K562 (cell line): ENCODE data around the gene FOSL1. TPM values are rescaled to one million over a fixed set of nuclear protein-coding genes. Genes with fewer than 3 reads are reported as not detected.
A peak's percentile ranks its signal among the peaks of the same experiment; 100 is the strongest.

Experiments
- BHLHE40 ChIP-seq: IDR thresholded peaks from 2 replicates; pipeline ENCODE4 v1.6.1; 2011; ENCODE audit warnings: low read length, improper control_type of control experiment
- CBFA2T3 ChIP-seq: fragments of 450-650 bp; IDR thresholded peaks from 2 replicates; pipeline ENCODE4 v1.6.1; 2017
- CXXC5 ChIP-seq: fragments of 250-450 bp; sonication (Bioruptor Pico); IDR thresholded peaks from 2 replicates; pipeline ENCODE4 v1.8.0; 2022; ENCODE audit warnings: inconsistent platforms, mild to moderate bottlenecking, moderate library complexity
- HMGN3 ChIP-seq: IDR thresholded peaks from 2 replicates; pipeline ENCODE4 v1.6.1; 2011; ENCODE audit warnings: borderline replicate concordance, low read depth, mild to moderate bottlenecking, mixed read lengths, low read length; ENCODE audit not compliant: insufficient read length; ENCODE audit errors: extremely low read depth
- IFI16 ChIP-seq: fragments of 250-450 bp; sonication (Bioruptor Pico); IDR thresholded peaks from 2 replicates; pipeline ENCODE4 v2.1.2; 2022; ENCODE audit warnings: mild to moderate bottlenecking, inconsistent platforms
- JUN ChIP-seq, 2 experiments: sonication (generic) in 1 of 2; formaldehyde crosslinking in 1 of 2; IDR thresholded peaks; 2 replicates each; pipeline versions ENCODE4 v1.6.1 to v1.8.0; 2012 to 2022; ENCODE audit warnings: borderline replicate concordance in 2 of 2, mild to moderate bottlenecking in 2 of 2, improper control_type of control experiment in 1 of 2, low read depth in 1 of 2, low read length in 1 of 2, missing genetic modification reagents in 1 of 2
- OTX1 ChIP-seq: fragments of 450-650 bp; formaldehyde crosslinking; IDR thresholded peaks from 2 replicates; pipeline ENCODE4 v1.4.0; 2022; ENCODE audit warnings: mild to moderate bottlenecking
- POLR2AphosphoS2 ChIP-seq: IDR thresholded peaks from 2 replicates; pipeline ENCODE4 v1.6.1; 2012; ENCODE audit warnings: low read length, improper control_type of control experiment
- TRIM24 ChIP-seq, 2 experiments: fragments of 450-650 bp; IDR thresholded peaks; 2 replicates each; pipeline ENCODE4 v1.6.1; 2016
- ZNF561 ChIP-seq: fragments of 450-650 bp; formaldehyde crosslinking; conservative IDR thresholded peaks from 2 replicates; pipeline ENCODE4 v1.4.0; 2020; ENCODE audit warnings: mild to moderate bottlenecking, moderate library complexity
- ZNF589 ChIP-seq: fragments of 200-800 bp; sonication (Bioruptor generic); IDR thresholded peaks from 2 replicates; pipeline ENCODE4 v1.6.1; 2016; ENCODE audit warnings: low read depth, missing genetic modification characterization, missing compliant biosample characterization
- polyA plus RNA-seq, 8 experiments: library from polyadenylated mRNA; depleted of rRNA in 4 of 8; stranded (reverse) in 5 of 8; unstranded in 3 of 8; fragments of >200 nt; fragmentation: Nextera tagmentation in 2 of 8; fragmentation: Illumina TruSeq in 1 of 8; extraction: Ambion mirVana in 2 of 8; extraction: Trizol in 1 of 8; gene quantifications; 2 replicates each; pipeline versions ENCODE4 v1.2.1 to v1.2.3, GENCODE V29; 2011 to 2014; ENCODE audit warnings: inconsistent platforms in 1 of 8, missing spikeins in 1 of 8
- total RNA-seq, 7 experiments: library from RNA; depleted of rRNA in 6 of 7; stranded (reverse); fragments of >200 nt in 6 of 7; fragmentation: Illumina TruSeq in 2 of 7; extraction: Trizol in 2 of 7; gene quantifications; 2 replicates each; pipeline versions ENCODE4 v1.2.1 to v1.2.3, GENCODE V29; 2011 to 2021; ENCODE audit warnings: low replicate concordance in 1 of 7
- TF ChIP-seq, protein P1 (sequence below), 3 experiments: fragments of 200-800 bp in 1 of 3; fragments of 250-450 bp in 1 of 3; fragments of 450-650 bp in 1 of 3; sonication (Bioruptor Pico) in 1 of 3; sonication (Bioruptor generic) in 1 of 3; formaldehyde crosslinking in 1 of 3; IDR thresholded peaks; 2 replicates each; pipeline versions ENCODE4 v1.6.1 to v1.8.0; 2016 to 2022; ENCODE audit warnings: mild to moderate bottlenecking in 2 of 3, missing genetic modification characterization in 2 of 3, missing compliant biosample characterization in 1 of 3, moderate library complexity in 1 of 3
- TF ChIP-seq, protein P2 (sequence below): fragments of 450-650 bp; formaldehyde crosslinking; IDR thresholded peaks from 2 replicates; pipeline ENCODE4 v1.4.0; 2020; ENCODE audit warnings: mild to moderate bottlenecking, moderate library complexity
- TF ChIP-seq, protein P3 (sequence below), 3 experiments: fragments of 200-800 bp in 1 of 3; sonication (Bioruptor generic) in 1 of 3; sonication (generic) in 1 of 3; formaldehyde crosslinking in 1 of 3; IDR thresholded peaks; 2 replicates each; pipeline versions ENCODE4 v1.6.1 to v1.8.0; 2016 to 2022; ENCODE audit warnings: mild to moderate bottlenecking in 2 of 3, missing compliant biosample characterization in 2 of 3, missing genetic modification characterization in 2 of 3, missing genetic modification reagents in 1 of 3
- TF ChIP-seq, protein P4 (sequence below): sonication (generic); IDR thresholded peaks from 2 replicates; pipeline ENCODE4 v1.6.1; 2016

Gene FOSL1
- total and polyA plus RNA-seq, 9 of the 15 experiments (the other 6 are each of a cell fraction or from before 2014, with no cell fraction given): 3.5 to 39.6 (median 10.0) TPM

DNA sequence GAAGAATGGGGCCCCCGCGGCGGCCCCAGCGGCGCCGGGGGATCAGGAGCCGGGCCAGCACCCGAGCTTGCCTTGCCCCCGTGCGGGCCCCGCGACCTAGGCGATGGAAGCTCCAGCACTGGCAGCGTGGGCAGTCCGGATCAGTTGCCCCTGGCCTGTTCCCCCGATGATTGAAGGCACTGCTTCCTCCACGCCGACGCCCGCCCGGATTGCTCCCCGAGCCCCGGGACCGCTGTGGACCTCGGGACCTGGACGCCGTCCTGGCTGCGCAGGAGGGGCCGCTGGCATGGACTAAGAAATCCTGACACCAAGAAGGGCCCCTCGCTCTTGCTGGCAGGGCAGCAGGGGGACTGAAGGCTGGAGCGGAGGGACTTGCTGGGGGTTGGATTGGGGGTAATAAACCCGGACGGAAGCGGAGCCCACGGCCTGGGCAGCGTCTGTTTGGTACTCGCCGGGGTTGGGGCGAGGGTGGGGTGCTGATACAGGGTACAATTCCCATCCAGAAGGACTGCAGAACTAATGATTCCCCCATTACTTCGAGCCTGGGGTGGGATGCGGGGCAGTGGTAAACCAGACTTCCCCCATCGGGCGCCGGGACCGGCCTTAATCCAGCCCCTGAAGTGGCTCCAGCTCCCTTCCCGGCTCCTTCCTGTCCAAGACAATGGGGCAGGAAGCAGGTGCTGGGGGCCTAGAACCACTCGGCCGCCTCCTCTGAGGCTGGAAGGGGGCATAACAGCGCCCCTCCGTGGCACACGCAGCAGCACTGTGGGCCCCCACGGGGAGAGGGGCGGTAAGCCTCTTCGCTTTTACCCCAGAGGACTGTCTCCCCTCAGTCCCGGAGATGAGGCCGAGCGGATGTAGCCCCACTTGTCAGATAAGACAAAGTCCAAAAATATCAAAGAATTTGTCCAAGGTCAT, 8.7 kb downstream of the FOSL1 start (continued):
- TF ChIP-seq OTX1 (CRISPR knock-in tag) (0 out of 2 replicates have a peak, but pooled peaks have one; percentile 12), BHLHE40 (peak; percentile 86), POLR2AphosphoS2 (peak; percentile 95), JUN (IDR thresholded peaks at IDR 0.05; ENCODE audit: borderline replicate concordance, low read depth, low read length) (no peak), JUN (CRISPR knock-in tag; IDR thresholded peaks at IDR 0.05; ENCODE audit: borderline replicate concordance) (no peak), CXXC5 (CRISPR knock-in tag) (no peak), ZNF589 (CRISPR knock-in tag) (no peak), IFI16 (CRISPR knock-in tag) (no peak), CBFA2T3 (no peak), ZNF561 (CRISPR knock-in tag) (no peak; the same call in 1 of the 2 replicates), HMGN3 (peak; percentile 80), TRIM24 (IDR thresholded peaks at IDR 0.05) (peak in 1 of 2 experiments; percentile 23; a peak in 1 of 4 replicates)
- TF ChIP-seq, protein P1, sequence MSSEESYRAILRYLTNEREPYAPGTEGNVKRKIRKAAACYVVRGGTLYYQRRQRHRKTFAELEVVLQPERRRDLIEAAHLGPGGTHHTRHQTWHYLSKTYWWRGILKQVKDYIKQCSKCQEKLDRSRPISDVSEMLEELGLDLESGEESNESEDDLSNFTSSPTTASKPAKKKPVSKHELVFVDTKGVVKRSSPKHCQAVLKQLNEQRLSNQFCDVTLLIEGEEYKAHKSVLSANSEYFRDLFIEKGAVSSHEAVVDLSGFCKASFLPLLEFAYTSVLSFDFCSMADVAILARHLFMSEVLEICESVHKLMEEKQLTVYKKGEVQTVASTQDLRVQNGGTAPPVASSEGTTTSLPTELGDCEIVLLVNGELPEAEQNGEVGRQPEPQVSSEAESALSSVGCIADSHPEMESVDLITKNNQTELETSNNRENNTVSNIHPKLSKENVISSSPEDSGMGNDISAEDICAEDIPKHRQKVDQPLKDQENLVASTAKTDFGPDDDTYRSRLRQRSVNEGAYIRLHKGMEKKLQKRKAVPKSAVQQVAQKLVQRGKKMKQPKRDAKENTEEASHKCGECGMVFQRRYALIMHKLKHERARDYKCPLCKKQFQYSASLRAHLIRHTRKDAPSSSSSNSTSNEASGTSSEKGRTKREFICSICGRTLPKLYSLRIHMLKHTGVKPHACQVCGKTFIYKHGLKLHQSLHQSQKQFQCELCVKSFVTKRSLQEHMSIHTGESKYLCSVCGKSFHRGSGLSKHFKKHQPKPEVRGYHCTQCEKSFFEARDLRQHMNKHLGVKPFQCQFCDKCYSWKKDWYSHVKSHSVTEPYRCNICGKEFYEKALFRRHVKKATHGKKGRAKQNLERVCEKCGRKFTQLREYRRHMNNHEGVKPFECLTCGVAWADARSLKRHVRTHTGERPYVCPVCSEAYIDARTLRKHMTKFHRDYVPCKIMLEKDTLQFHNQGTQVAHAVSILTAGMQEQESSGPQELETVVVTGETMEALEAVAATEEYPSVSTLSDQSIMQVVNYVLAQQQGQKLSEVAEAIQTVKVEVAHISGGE (CRISPR knock-in tag; IDR thresholded peaks at IDR 0.05): no peak
- TF ChIP-seq, protein P2, sequence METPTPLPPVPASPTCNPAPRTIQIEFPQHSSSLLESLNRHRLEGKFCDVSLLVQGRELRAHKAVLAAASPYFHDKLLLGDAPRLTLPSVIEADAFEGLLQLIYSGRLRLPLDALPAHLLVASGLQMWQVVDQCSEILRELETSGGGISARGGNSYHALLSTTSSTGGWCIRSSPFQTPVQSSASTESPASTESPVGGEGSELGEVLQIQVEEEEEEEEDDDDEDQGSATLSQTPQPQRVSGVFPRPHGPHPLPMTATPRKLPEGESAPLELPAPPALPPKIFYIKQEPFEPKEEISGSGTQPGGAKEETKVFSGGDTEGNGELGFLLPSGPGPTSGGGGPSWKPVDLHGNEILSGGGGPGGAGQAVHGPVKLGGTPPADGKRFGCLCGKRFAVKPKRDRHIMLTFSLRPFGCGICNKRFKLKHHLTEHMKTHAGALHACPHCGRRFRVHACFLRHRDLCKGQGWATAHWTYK (CRISPR knock-in tag): no peak
- TF ChIP-seq, protein P3, sequence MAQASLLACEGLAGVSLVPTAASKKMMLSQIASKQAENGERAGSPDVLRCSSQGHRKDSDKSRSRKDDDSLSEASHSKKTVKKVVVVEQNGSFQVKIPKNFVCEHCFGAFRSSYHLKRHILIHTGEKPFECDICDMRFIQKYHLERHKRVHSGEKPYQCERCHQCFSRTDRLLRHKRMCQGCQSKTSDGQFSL (CRISPR knock-in tag; IDR thresholded peaks at IDR 0.05): no peak; the same call in 1 of the 2 replicates
- TF ChIP-seq, protein P3 (tag; IDR thresholded peaks at IDR 0.05): no peak
- TF ChIP-seq, protein P4, sequence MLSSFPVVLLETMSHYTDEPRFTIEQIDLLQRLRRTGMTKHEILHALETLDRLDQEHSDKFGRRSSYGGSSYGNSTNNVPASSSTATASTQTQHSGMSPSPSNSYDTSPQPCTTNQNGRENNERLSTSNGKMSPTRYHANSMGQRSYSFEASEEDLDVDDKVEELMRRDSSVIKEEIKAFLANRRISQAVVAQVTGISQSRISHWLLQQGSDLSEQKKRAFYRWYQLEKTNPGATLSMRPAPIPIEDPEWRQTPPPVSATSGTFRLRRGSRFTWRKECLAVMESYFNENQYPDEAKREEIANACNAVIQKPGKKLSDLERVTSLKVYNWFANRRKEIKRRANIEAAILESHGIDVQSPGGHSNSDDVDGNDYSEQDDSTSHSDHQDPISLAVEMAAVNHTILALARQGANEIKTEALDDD: no peak
